ES-I3 (cell line): ENCODE data around the gene KLKB1.
A peak's percentile ranks its signal among the peaks of the same experiment; 100 is the strongest.

Source experiments
- H3K36me3 ChIP-seq: 2 replicates; pipeline ENCODE4 v1.6.1; 2013; ENCODE audit warnings: mild to moderate bottlenecking, low read length, control low read depth, moderate library complexity; ENCODE audit not compliant: insufficient read depth
- H3K4me1 ChIP-seq: 2 replicates; pipeline ENCODE4 v1.6.1; 2013; ENCODE audit warnings: mild to moderate bottlenecking, control low read depth, low read length; ENCODE audit not compliant: insufficient read depth
- H3K9ac ChIP-seq: 2 replicates; pipeline ENCODE4 v1.6.1; 2013; ENCODE audit warnings: low read depth, mild to moderate bottlenecking, low read length, moderate library complexity
- H3K9me3 ChIP-seq: 2 replicates; pipeline ENCODE4 v1.6.1; 2013; ENCODE audit warnings: mild to moderate bottlenecking, low read length, moderate library complexity; ENCODE audit not compliant: control insufficient read depth, insufficient read depth

Gene KLKB1

GRCh38 chr4:186227221-186227620 is at the start of gene KLKB1:
KLKB1 (plus strand) TSS chr4:186227507; CDS start chr4:186228196, 689 bp downstream.
- Histone ChIP-seq H3K9ac (no peak within 1 kb of the TSS), H3K36me3 (no peaks in the 10 kb centered on the region), H3K4me1 (no peaks in the 10 kb centered on the region; the same call in 1 of the 2 replicates), H3K9me3 (peaks cover 11% of the 10 kb centered on the region)

DNA sequence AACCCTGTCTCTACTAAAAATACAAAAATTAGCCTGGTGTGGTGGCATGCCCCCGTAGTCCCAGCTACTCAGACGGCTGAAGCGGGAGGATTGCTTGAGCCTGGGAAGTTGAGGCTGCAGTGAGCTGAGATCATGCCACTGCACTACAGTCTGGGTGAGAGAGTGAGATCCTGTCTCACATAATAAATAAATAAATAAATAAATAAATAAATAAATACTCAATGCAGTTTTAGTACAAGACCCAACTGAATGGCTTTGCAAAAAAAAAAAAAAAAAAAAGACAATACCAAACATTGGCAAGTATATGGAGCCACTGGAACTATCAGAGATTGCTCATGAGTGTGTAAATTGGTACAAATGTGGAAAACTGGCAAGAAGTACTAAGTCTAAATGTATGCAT is 39.2 kb upstream of the KLKB1 start:
- H3K36me3 ChIP-seq, result no peaks in the 10 kb centered on the region
- no peaks in the 10 kb centered on the region for H3K9me3 ChIP-seq
- H3K9ac ChIP-seq, result no peak overlapping the region
- peaks cover 10% of the 10 kb centered on the region; the same call in 1 of the 2 replicates for H3K4me1 ChIP-seq

- Histone ChIP-seq H3K36me3 (no peaks in the 10 kb centered on the region), H3K9me3 (no peaks in the 10 kb centered on the region), H3K9ac (peak overlapping the region; percentile 85; the same call in 1 of the 2 replicates), H3K4me1 (peaks cover 18% of the 10 kb centered on the region; the same call in 1 of the 2 replicates)
These were observed 37.7 kb upstream of the KLKB1 start for GRCh38 chr4:186189656-186190055.

DNA sequence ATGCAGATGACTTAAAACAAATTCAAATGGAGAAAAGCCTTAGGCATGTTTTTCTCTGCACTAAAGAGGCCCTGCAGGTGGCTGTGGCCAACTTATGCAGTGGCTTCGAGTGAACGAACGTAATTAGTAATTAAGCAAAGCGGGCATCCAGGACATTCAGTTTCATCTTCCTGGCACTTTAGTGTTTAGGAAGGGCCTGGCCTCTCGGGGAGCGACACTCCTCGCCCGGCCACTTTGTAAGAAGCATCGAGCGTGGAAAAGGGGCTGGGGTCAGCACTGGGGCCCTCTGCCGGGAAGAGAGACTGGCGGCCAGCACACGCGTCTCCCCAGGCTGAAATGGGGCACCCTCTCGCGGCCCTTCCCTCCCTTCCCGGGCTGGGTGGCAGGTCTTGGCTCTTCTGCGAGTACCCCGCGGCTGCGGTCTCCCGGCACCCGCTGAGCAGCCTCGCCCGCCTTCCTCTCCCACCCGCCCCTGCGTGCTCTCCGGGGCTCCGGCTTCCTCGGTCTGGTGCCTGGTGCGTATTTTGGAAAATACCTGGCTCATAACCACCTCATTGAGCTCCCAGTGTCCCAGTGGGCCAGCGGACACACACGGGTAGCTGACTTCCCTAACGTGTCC is 36.6 kb upstream of the KLKB1 start:
- H3K9ac ChIP-seq, result peak overlapping the region; percentile 85
- H3K4me1 ChIP-seq, result peaks cover 18% of the 10 kb centered on the region; the same call in 1 of the 2 replicates
- no peaks in the 10 kb centered on the region for H3K9me3 ChIP-seq
- H3K36me3 ChIP-seq, result no peaks in the 10 kb centered on the region

DNA sequence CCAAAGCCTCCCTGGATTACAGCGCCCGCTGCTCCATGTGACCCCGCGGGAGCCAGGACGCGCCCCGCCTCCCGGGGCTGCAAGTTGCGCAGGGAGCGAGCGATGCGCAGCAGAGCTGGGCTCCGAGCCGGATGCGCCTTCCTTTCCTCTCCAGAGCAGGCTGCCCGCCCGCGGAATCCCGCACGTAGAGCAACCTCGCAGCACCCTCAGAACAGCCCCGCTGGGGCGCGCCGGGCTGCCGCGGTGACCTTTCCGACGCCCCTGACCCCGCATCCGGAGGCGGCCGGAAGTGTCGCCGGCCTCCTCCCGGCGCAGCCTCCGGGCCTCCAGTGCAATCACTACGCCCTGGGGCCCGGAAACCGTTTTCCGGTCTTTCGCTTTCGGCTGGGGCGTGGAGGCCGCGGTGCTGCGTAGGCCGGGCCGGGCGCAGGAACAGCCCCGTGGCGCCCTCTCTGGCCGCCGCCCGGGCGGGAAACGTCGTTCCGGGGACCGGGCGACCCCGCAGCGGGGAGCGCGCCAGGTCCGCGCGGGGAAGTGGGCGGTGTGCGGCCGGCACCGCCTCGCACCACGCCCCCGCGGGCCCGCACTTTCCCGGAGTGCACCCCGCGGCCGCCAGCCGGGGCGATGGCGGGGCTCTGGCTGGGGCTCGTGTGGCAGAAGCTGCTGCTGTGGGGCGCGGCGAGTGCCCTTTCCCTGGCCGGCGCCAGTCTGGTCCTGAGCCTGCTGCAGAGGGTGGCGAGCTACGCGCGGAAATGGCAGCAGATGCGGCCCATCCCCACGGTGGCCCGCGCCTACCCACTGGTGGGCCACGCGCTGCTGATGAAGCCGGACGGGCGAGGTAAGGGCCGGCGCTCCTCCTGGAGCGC is 35.9 kb upstream of the KLKB1 start, which contains the start of gene CYP4V2:
CYP4V2 (plus strand) TSS at position 368 of the 866 bp plus-strand sequence; CDS start at position 625, 257 bp downstream.
- H3K9ac ChIP-seq, result peak within 1 kb of the TSS; percentile 85
- H3K4me1 ChIP-seq, result peaks cover 18% of the 10 kb centered on the region; the same call in 1 of the 2 replicates
- H3K36me3 ChIP-seq, result no peaks in the 10 kb centered on the region
- no peaks in the 10 kb centered on the region for H3K9me3 ChIP-seq

- Histone ChIP-seq H3K4me1 (peaks cover 18% of the 10 kb centered on the region; the same call in 1 of the 2 replicates), H3K9me3 (no peaks in the 10 kb centered on the region), H3K36me3 (no peaks in the 10 kb centered on the region), H3K9ac (peak overlapping the region; percentile 85)
These were observed 35.2 kb upstream of the KLKB1 start for GRCh38 chr4:186192066-186192612.

GRCh38 chr4:186193851-186194250 is 33.5 kb upstream of the KLKB1 start:
- no peaks in the 10 kb centered on the region for H3K9me3 ChIP-seq
- H3K4me1 ChIP-seq, result peaks cover 18% of the 10 kb centered on the region; the same call in 1 of the 2 replicates
- H3K9ac ChIP-seq, result no peak overlapping the region
- no peaks in the 10 kb centered on the region for H3K36me3 ChIP-seq

DNA sequence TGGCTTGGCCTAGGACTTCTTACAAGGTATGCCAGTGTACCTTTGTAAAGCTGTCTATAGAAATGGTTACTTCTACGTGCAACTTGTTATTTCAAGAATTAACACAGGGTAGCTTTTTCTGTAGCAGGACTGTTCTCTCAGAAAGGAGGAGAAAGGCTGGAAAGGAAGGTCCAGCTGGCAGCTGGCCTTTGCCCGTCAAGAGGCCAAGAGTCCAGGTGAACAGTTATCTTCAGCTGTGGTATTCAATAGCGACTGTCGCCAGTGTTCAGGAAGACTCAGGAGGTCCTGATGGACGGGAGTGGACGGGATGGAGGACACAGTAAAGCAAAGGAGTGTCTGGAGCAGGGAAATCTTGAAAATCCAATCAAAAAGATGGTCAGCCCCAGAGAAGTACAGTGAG is 31.2 kb upstream of the KLKB1 start:
- no peak overlapping the region for H3K9ac ChIP-seq
- peaks cover 8% of the 10 kb centered on the region; the same call in 1 of the 2 replicates for H3K4me1 ChIP-seq
- H3K36me3 ChIP-seq, result no peaks in the 10 kb centered on the region
- no peaks in the 10 kb centered on the region for H3K9me3 ChIP-seq

- Histone ChIP-seq H3K36me3 (no peaks in the 10 kb centered on the region), H3K9ac (no peak overlapping the region), H3K9me3 (no peaks in the 10 kb centered on the region), H3K4me1 (no peaks in the 10 kb centered on the region)
These were observed 26.8 kb upstream of the KLKB1 start for GRCh38 chr4:186200516-186200915.

- no peaks in the 10 kb centered on the region for H3K9me3 ChIP-seq
- H3K4me1 ChIP-seq, result no peaks in the 10 kb centered on the region
- no peak overlapping the region for H3K9ac ChIP-seq
- no peaks in the 10 kb centered on the region for H3K36me3 ChIP-seq
These were observed 26.3 kb upstream of the KLKB1 start for GRCh38 chr4:186201010-186201409.

DNA sequence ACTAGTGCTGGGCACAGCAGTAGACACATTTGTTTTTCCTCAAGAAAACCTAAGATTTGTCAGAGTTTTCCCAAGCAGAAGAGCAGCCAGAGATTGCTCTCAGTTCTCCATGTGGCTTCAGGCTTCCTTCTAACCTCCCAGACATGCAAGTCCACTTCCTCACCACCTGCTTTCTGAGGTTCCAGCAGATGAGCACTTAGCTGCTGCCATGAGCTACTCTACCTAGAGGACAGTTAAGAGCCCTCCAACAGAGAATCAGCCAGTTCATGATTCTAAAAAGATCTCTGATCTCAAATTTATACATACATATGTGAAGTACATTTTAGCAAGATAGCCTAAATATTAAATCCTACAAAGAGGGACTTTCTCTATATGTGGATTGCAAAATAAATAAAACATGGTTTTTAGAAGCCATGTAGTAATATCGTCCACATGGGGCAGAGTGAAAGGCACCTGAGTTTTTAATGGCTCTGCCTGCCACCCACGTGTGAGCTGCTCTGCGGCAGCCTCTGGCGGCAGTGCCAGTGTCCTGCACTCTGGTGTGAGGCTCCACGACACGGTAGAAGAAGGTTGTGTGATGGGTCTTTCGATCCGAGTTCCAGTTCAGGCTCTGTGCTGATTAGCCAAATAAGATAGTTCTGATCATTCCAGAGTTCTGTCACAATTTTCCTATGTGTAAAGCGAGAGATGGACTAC is 25.6 kb upstream of the KLKB1 start:
- H3K9ac ChIP-seq, result no peak overlapping the region

DNA sequence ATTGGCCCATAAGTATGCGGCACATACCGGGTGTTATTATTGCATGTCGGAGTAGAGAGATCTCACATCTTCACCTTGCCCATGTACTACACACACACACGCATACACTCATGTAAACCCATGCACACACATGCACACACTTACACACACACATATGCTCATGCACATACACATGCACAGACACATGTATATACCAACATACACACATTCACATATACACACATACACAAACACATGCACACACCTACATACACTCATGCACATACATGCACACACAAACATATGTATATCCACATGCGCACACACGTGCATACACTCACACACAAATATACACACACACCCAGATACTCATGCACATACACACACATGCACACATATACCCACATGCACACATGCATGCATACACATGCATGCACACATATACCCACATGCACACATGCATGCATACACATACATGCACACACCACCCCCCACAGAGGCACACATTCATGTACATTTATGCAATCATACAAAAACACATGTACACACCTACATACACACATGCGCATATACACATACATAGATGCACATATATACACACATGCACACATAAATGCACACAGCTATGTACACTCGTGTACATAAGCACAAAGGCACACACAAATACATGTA is 24.7 kb upstream of the KLKB1 start:
- Histone ChIP-seq H3K36me3 (no peaks in the 10 kb centered on the region), H3K9ac (no peak overlapping the region), H3K4me1 (no peaks in the 10 kb centered on the region), H3K9me3 (no peaks in the 10 kb centered on the region)

More for the DNA sequence above, 25.6 kb upstream of the KLKB1 start:
- no peaks in the 10 kb centered on the region for H3K9me3 ChIP-seq
- H3K4me1 ChIP-seq, result no peaks in the 10 kb centered on the region
- H3K36me3 ChIP-seq, result no peaks in the 10 kb centered on the region

GRCh38 chr4:186203406-186203805 is 23.9 kb upstream of the KLKB1 start:
- H3K9ac ChIP-seq, result no peak overlapping the region
- no peaks in the 10 kb centered on the region for H3K4me1 ChIP-seq
- no peaks in the 10 kb centered on the region for H3K36me3 ChIP-seq
- no peaks in the 10 kb centered on the region for H3K9me3 ChIP-seq
